Measurements from ENCODE around the gene LDLRAD4. TPM values are rescaled to one million over a fixed set of nuclear protein-coding genes. Genes with fewer than 3 reads are reported as not detected.

LDLRAD4 gene
- total RNA-seq, 4 donors from 2014 or later = 14.0 to 36.9 (median 29.3) TPM

- TF ChIP-seq EP300 (IDR thresholded peaks at IDR 0.05) = no peak
- DNase-seq (ENCODE audit: low spot score in 2 of 2) = no peak
- peaks cover 0 to 42% (median 16%) of the 10 kb centered on the region in 4 donors for H3K4me1 ChIP-seq
- no peak overlapping the region for H3K27ac ChIP-seq
- no peak overlapping the region for H3K4me3 ChIP-seq
- H3K27me3 ChIP-seq = no peaks in the 10 kb centered on the region
- WGBS, 2 donors = 85 to 88% methylated on average over 8 of the region's 8 CpGs
- H3K9me3 ChIP-seq = no peaks in the 10 kb centered on the region
- no peaks in the 10 kb centered on the region for H3K36me3 ChIP-seq
Observed at GRCh38 chr18:13377496-13377895, 158.9 kb downstream of the LDLRAD4 start.

GRCh38 chr18:13378150-13378549 is 159.6 kb downstream of the LDLRAD4 start:
- Histone ChIP-seq H3K27ac (no peak overlapping the region), H3K27me3 (no peaks in the 10 kb centered on the region)
- 83 to 86% methylated on average over 9 of the region's 9 CpGs for WGBS, 2 donors

GRCh38 chr18:13379062-13379865 is 160.7 kb downstream of the LDLRAD4 start:
- Histone ChIP-seq H3K4me3 (no peak overlapping the region), H3K9me3 (no peaks in the 10 kb centered on the region), H3K27me3 (no peaks in the 10 kb centered on the region), H3K27ac (no peak overlapping the region), H3K36me3 (no peaks in the 10 kb centered on the region), H3K4me1 (peaks cover 0 to 56% (median 23%) of the 10 kb centered on the region in 4 donors)
- TF ChIP-seq EP300 (IDR thresholded peaks at IDR 0.05) = no peak
- no peak for TF ChIP-seq POLR2A (IDR thresholded peaks at IDR 0.05)
- TF ChIP-seq CTCF (IDR thresholded peaks at IDR 0.05) = no peak
- DNase-seq (ENCODE audit: low spot score in 2 of 2) = no peak
- WGBS, 2 donors = 57 to 72% methylated on average over 7 of the region's 7 CpGs

More at GRCh38 chr18:13378150-13378549, 159.6 kb downstream of the LDLRAD4 start:
- no peak for TF ChIP-seq EP300 (IDR thresholded peaks at IDR 0.05)
- TF ChIP-seq CTCF (IDR thresholded peaks at IDR 0.05) = no peak
- TF ChIP-seq POLR2A (IDR thresholded peaks at IDR 0.05) = no peak
- H3K9me3 ChIP-seq = no peaks in the 10 kb centered on the region
- no peak overlapping the region for H3K4me3 ChIP-seq
- DNase-seq (ENCODE audit: low spot score in 2 of 2) = no peak
- H3K4me1 ChIP-seq = peaks cover 0 to 49% (median 22%) of the 10 kb centered on the region in 4 donors
- H3K36me3 ChIP-seq = no peaks in the 10 kb centered on the region

- 70% methylated on average over 16 to 17 of the region's 18 CpGs for WGBS, 2 donors
- H3K4me3 ChIP-seq = no peak overlapping the region
- no peak for DNase-seq (ENCODE audit: low spot score in 2 of 2)
- H3K27me3 ChIP-seq = no peaks in the 10 kb centered on the region
- no peaks in the 10 kb centered on the region for H3K36me3 ChIP-seq
- peaks cover 0 to 52% (median 18%) of the 10 kb centered on the region in 4 donors for H3K4me1 ChIP-seq
- H3K9me3 ChIP-seq = no peaks in the 10 kb centered on the region
- TF ChIP-seq CTCF (IDR thresholded peaks at IDR 0.05) = no peak
- TF ChIP-seq EP300 (IDR thresholded peaks at IDR 0.05) = no peak
- TF ChIP-seq POLR2A (IDR thresholded peaks at IDR 0.05) = no peak
- no peak overlapping the region for H3K27ac ChIP-seq
Observed at GRCh38 chr18:13379930-13380690, 161.6 kb downstream of the LDLRAD4 start.

- H3K27ac ChIP-seq = no peak overlapping the region
- 83 to 84% methylated on average over 2 of the region's 2 CpGs for WGBS, 2 donors
- no peak for TF ChIP-seq CTCF (IDR thresholded peaks at IDR 0.05)
- TF ChIP-seq POLR2A (IDR thresholded peaks at IDR 0.05) = no peak
- no peak for TF ChIP-seq EP300 (IDR thresholded peaks at IDR 0.05)
- no peaks in the 10 kb centered on the region for H3K9me3 ChIP-seq
- DNase-seq (ENCODE audit: low spot score in 2 of 2) = no peak
- H3K4me3 ChIP-seq = no peak overlapping the region
- H3K36me3 ChIP-seq = no peaks in the 10 kb centered on the region
- no peaks in the 10 kb centered on the region for H3K27me3 ChIP-seq
- H3K4me1 ChIP-seq = peaks cover 0 to 46% (median 13%) of the 10 kb centered on the region in 4 donors
Observed at GRCh38 chr18:13380691-13381070, 162.1 kb downstream of the LDLRAD4 start.

All from tibial nerve (tissue), 4 donors.